Measurements from ENCODE around the gene SYNPO2.

SYNPO2 gene

GRCh38 chr4:119082661-119083060 is 194.0 kb downstream of the SYNPO2 start:
- DNase-seq, result no peak

GRCh38 chr4:119084513-119084912 is 195.9 kb downstream of the SYNPO2 start:
- DNase-seq, result no peak

- DNase-seq, result no peak
Observed at GRCh38 chr4:119087121-119087520, 198.5 kb downstream of the SYNPO2 start.

GRCh38 chr4:119087656-119088055 is 199.0 kb downstream of the SYNPO2 start:
- no peak for DNase-seq

GRCh38 chr4:119093042-119093827 is 204.6 kb downstream of the SYNPO2 start:
- no peak for DNase-seq

GRCh38 chr4:119097282-119097900 is 208.7 kb downstream of the SYNPO2 start:
- no peak for DNase-seq

GRCh38 chr4:119098306-119098705 is 209.7 kb downstream of the SYNPO2 start:
- no peak for DNase-seq

- DNase-seq, result no peak
Observed at GRCh38 chr4:119099227-119099810, 210.7 kb downstream of the SYNPO2 start.

GRCh38 chr4:119100655-119101054 is 212.0 kb downstream of the SYNPO2 start:
- no peak for DNase-seq

GRCh38 chr4:119103263-119103662 is 214.6 kb downstream of the SYNPO2 start:
- peak in 1 of 5 donors; percentile 1 for DNase-seq

GRCh38 chr4:119104644-119105273 is 216.1 kb downstream of the SYNPO2 start:
- no peak for DNase-seq

GRCh38 chr4:119105605-119106004 is 217.0 kb downstream of the SYNPO2 start:
- DNase-seq, result no peak

- no peak for DNase-seq
Observed at GRCh38 chr4:119106036-119107000, 217.7 kb downstream of the SYNPO2 start.

GRCh38 chr4:119110121-119110520 is 221.5 kb downstream of the SYNPO2 start:
- DNase-seq, result no peak

Measured in T-helper 1 cell (primary cell).